Stimulated activated naive B cell treated with anti-CD40 and anti-IgM and Interleukin-4, amounts not matched to agents 10 μg/mL and 1 μg/mL and 100 μg/mL, for 72 hours (primary cell): ENCODE data around the gene ATP5ME.
"Not testable (repeated sequence)": the region's sequence is repeated elsewhere in the genome, so short reads cannot be mapped to it uniquely, and the experiment has no call there.

Source experiments
- ATAC-seq, 2 donors: fragments of 150-1000 bp; cut with Tn5 transposase; replicated peaks; 2 replicates each; pipeline ENCODE4 v1.10.0; 2021; ENCODE audit warnings: moderate library complexity in 1 of 2
- DNase-seq: peaks from one replicate; pipeline ENCODE4 v3.0.0; 2021
- H3K27ac Mint-ChIP-seq: one replicate; pipeline ENCODE4 v1.8.0; 2022; ENCODE audit warnings: mild to moderate bottlenecking, mixed read lengths
- H3K27me3 Mint-ChIP-seq, 2 donors: one replicate each; pipeline ENCODE4 v1.8.0; 2022; ENCODE audit warnings: mixed read lengths in 2 of 2
- H3K36me3 Mint-ChIP-seq, 2 donors: one replicate each; pipeline ENCODE4 v1.8.0; 2022; ENCODE audit warnings: mixed read lengths in 2 of 2, mild to moderate bottlenecking in 1 of 2
- H3K4me1 Mint-ChIP-seq, 2 donors: one replicate each; pipeline ENCODE4 v1.8.0; 2022; ENCODE audit warnings: mixed read lengths in 2 of 2, mild to moderate bottlenecking in 1 of 2
- H3K4me3 Mint-ChIP-seq, 2 donors: one replicate each; pipeline ENCODE4 v1.8.0; 2022; ENCODE audit warnings: mild to moderate bottlenecking in 2 of 2, mixed read lengths in 2 of 2, moderate library complexity in 1 of 2
- H3K9me3 Mint-ChIP-seq, 2 donors: one replicate each; pipeline ENCODE4 v1.8.0; 2022; ENCODE audit warnings: mixed read lengths in 2 of 2, mild to moderate bottlenecking in 1 of 2

The ATP5ME gene

DNA sequence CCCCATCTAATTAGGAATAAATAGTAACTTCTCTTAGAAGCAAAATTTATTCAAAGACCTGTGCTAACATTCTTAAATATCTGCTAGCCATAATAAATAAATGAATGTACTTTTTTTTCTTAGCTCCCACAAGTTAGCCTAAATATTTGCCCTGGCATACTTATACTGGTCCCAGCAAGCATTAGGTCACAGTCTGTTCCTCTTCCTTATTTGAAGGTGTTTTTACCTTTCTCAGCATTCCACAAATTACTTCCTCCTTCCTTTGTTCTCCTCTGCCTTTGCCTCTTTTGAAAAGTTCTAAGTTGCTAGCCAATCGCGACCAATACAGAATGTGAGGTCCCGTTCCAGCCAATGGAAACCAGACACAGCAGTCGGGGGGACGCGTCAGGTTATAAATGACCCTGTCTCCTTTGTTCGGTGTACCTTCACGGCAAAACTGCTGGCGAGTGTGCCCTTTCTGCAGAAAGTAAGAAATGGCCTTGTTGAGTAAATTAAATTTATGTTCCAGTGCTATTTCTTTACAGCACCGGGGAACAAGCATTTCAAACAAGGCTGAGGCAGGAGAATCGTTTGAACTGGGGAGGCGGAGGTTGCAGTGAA, 20.4 kb upstream of the ATP5ME start:
- H3K4me1 Mint-ChIP-seq: peaks cover 8 to 19% of the 10 kb centered on the region in 2 donors
- peaks cover 9 to 20% of the 10 kb centered on the region in 2 donors for H3K27me3 Mint-ChIP-seq
- ATAC-seq, H3K4me3 Mint-ChIP-seq, H3K36me3 Mint-ChIP-seq, H3K9me3 Mint-ChIP-seq, H3K27ac Mint-ChIP-seq, DNase-seq: not testable (repeated sequence)

DNA sequence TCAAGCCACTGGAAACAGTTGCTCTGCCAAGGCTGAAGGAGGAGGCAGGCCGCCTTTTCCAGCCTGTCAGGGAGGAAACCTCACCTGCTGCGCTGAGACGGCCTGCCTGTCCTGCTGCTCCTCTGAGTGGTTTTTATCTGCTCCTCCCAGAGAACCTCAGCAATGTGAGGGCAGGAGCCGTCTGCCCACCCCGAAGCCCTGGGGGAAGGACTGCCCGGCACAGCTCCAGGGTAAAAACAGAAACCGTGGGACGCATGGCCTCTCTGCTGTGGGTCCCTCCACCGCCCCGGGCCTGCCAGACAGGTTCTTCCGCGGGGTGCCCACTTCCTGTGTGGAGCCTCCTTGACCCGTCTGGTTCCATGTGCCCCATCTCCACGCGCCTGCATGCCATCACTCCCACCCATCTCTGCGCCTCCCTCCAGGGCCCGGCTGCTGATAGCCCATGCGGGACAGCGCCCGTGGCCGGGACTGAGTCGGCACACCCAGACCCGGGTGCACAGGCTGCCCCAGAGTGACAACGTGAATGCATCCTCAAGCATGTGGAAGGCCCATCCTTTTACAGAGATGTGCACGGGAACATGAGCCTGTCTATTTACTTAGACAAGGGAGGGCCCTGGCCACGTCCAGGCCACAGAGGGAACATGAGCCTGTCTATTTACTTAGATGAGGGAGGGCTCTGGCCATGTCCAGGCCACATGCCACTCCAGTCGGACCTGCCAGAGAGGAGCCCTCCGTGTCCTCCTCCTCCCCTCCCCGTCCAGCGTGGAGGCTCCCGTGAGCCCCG, 18.9 kb upstream of the ATP5ME start:
- Mint-ChIP-seq H3K27me3 (peaks cover 14 to 28% of the 10 kb centered on the region in 2 donors), H3K36me3 (peaks cover 0 to 2% of the 10 kb centered on the region in 2 donors), H3K4me1 (peaks cover 0 to 16% of the 10 kb centered on the region in 2 donors), H3K9me3 (no peaks in the 10 kb centered on the region), H3K27ac (no peak overlapping the region), H3K4me3 (no peak overlapping the region)
- ATAC-seq (no peak), DNase-seq (no peak)

DNA sequence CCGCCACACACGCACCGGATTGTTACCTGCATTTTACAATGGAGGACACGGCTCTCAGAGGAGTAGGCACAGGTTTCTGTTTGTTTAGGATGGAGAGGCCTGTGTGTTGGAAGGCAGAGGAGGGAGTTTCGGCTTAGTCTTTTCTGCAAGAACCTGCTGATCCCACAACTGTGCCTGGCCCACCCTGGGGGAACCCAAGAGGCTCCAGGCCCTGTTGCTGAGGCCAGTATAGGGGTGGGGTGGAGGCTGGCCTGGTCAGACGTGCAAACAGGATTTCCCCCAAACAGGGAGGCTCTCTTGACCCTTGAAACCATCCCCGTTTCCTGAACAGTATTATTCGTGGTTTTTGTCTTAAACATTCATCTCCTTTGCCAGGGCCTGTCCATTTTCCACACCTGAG, 15.6 kb upstream of the ATP5ME start:
- H3K4me1 Mint-ChIP-seq: peaks cover 3 to 20% of the 10 kb centered on the region in 2 donors
- peak overlapping the region; percentile 4 to 44 for H3K4me3 Mint-ChIP-seq
- H3K27ac Mint-ChIP-seq: no peak overlapping the region
- DNase-seq (no peak), ATAC-seq (no peak)
- H3K27me3 Mint-ChIP-seq: peaks cover 24 to 46% of the 10 kb centered on the region in 2 donors
- peaks cover 0 to 2% of the 10 kb centered on the region in 2 donors for H3K36me3 Mint-ChIP-seq
- H3K9me3 Mint-ChIP-seq: no peaks in the 10 kb centered on the region

DNA sequence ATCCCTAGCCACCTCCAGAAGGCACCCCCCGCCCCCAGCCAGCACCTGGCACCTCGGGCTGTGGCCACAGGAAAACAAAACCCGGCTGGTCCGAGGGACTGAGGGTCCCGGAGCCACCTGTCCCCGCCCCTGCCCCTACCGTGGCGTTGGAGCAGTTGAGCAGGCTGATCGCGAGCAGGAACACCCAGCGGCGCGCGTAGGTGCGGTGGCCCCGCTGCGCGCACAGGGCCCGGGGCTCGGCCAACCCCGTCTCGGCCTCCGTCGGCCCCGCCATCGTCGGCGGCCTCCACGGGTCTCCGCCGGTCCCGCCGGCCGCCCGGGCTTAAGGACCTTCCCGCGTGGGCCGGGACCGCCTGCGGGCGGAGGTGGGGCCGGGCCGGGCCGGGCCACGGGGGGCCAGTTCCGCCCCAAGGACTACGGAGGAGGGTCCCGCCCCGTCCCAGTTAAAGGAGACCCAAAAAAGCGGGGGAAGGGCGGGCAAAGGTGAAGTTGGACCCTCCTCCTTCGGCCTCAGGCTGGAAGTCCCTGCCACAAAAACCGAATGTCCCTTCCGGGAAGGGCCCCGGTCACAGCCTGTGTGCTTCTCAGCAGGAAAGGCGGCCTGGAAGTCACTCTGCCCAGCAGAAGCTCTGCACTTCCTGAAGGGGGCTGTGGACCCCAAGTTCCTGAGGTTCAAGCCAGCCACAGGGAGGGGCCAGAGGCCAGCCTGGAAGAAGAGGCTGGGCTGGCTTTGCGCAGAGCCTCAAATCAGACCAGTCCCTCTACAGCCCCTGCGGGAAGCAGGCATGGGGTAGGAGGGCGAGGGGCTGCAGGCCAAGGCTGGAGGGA, 15.0 kb upstream of the ATP5ME start, which contains the start of gene SLC49A3:
Gene SLC49A3 (minus strand): TSS at position 298 of the 828 bp plus-strand sequence. CDS start 24 bp downstream, at position 274.
- no peak within 1 kb of the TSS for H3K27ac Mint-ChIP-seq
- H3K4me3 Mint-ChIP-seq: peak within 1 kb of the TSS; percentile 25 to 65
- peaks cover 24 to 50% of the 10 kb centered on the region in 2 donors for H3K27me3 Mint-ChIP-seq

DNA sequence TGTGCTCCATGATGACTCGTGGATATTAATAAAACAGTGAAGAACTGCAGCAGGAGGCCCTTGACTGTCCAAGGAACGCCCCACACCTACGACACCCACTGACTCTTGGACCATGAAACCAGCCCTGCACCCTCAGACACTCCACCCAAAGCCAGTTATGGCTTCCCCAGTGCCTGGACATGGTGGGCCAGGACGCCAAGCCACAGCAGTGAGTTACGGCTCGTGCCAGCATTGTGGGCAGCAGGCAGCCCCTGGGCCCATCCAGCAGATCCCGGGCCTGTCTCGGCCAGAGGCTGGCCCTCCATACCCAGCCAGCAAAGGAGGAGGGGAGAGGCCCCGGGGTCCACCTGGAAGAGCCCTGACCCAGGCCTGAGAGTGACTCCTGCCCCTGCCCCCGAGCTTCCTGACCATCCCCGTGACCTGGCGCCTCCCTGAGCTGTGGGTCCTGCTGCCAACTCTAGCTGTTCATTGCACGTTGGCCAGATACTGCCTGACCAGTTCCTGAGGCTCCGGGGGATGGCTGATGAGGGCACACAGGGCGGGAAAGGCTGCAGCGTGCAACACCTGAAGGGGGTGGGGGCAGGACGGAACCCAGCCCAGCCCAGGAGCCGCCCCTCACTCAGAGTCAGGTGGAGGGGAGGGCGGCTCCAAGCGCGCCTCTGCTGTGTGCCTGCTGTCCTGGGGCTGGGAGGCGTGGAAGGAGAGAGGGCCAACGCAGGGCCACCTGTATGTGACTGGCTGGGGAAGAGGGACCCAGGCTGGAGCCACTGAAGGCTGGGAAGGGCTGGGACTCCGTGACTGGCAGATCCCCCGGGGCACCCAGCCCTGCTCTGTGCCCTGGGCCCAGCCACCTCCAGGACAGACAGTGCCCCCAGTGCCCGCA, 14.1 kb upstream of the ATP5ME start:
- H3K9me3 Mint-ChIP-seq: no peaks in the 10 kb centered on the region
- peaks cover 24 to 48% of the 10 kb centered on the region in 2 donors for H3K27me3 Mint-ChIP-seq
- H3K27ac Mint-ChIP-seq: peak overlapping the region; percentile 83
- ATAC-seq (peak; percentile 10 to 24), DNase-seq (no peak)
- peaks cover 3 to 20% of the 10 kb centered on the region in 2 donors for H3K4me1 Mint-ChIP-seq
- peaks cover 0 to 2% of the 10 kb centered on the region in 2 donors for H3K36me3 Mint-ChIP-seq
- peak overlapping the region; percentile 25 to 65 for H3K4me3 Mint-ChIP-seq

More for the DNA sequence above, 15.0 kb upstream of the ATP5ME start, which contains the start of gene SLC49A3:
- H3K36me3 Mint-ChIP-seq: peaks cover 0 to 2% of the 10 kb centered on the region in 2 donors
- H3K4me1 Mint-ChIP-seq: peaks cover 3 to 20% of the 10 kb centered on the region in 2 donors
- H3K9me3 Mint-ChIP-seq: no peaks in the 10 kb centered on the region
- ATAC-seq: peak; percentile 48 to 52
- no peak for DNase-seq

DNA sequence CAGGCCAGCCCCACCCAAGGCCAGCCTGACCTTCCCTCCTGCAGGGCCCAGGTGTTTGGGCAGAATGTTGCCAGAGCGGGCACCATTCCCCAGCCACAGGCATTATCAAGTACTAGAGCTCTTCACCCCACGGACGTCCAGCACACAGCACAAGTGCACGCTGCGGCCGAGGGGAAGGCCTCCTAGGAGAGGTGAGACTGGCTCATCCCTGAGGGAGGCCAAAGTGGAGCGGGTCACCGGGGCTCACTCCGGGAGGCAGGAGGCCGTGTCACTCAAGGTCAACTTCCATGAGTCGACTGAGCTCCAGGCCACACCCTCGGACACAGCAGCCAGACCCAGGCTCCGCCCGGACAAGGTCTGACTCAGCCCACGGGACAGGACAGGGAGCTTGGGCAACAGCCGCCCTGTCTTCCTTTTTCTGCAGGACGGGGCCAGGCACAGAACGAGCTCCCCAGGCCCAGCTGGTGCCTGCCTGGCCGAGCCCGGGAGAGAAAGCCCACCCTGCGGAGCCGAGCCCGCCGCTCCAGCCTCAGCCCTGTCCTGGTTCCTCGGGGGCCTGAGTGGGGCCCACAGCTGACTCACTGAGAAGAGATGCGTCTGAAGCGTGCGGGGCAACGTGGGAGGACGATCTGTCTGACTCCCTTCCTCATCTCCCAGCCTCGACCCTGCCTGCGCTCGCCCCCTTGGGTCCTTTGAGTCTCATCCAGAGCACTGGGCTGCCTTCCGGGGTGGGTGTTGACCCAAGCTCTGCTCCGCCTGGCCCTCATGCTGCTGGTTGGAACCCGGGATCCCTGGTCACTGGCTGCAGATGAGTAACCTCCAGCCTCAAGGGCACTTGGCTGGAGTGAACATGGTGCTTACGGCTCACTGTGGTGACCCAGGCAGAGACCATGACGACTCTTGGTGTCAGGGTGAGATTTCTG, 13.2 kb upstream of the ATP5ME start:
- H3K4me3 Mint-ChIP-seq: no peak overlapping the region
- H3K27me3 Mint-ChIP-seq: peaks cover 24 to 45% of the 10 kb centered on the region in 2 donors
- ATAC-seq (no peak), DNase-seq (no peak)
- H3K9me3 Mint-ChIP-seq: no peaks in the 10 kb centered on the region
- peaks cover 3 to 24% of the 10 kb centered on the region in 2 donors for H3K4me1 Mint-ChIP-seq
- peak overlapping the region; percentile 83 for H3K27ac Mint-ChIP-seq
- peaks cover 0 to 2% of the 10 kb centered on the region in 2 donors for H3K36me3 Mint-ChIP-seq

DNA sequence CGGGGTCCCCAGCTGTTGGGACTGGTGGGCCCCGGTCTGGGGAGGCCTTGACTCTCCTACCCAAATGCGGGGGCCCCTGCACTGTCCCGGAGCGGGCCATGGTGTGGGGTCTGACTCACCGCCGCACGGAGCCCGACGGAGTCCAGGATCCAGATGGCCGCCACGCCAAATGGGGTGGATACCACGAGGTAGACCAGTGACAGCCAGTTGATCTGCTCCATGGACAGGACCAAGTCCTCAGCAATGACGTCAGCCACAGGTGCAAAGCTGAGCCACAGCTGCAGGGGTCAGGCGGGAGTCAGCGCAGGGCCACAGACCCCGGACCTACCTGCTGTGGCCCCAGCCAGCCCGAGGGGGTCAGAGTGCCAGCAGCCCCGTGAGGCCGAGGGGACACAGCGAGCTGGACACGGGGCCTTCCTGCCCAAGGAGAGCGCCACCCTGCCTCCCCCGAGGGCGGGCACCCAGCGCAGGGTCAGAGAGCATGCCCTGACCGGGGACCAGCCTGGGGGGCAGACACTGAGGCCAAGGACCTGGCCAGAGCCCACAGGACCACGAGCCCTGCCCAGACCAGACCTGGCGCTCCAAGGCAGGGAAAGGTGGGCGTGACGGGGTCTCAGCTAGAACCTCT, 12.5 kb upstream of the ATP5ME start:
- no peaks in the 10 kb centered on the region for H3K9me3 Mint-ChIP-seq
- no peak overlapping the region for H3K4me3 Mint-ChIP-seq
- H3K36me3 Mint-ChIP-seq: peaks cover 0 to 2% of the 10 kb centered on the region in 2 donors
- no peak overlapping the region for H3K27ac Mint-ChIP-seq
- ATAC-seq (no peak), DNase-seq (no peak)
- H3K4me1 Mint-ChIP-seq: peaks cover 3 to 24% of the 10 kb centered on the region in 2 donors
- H3K27me3 Mint-ChIP-seq: peaks cover 20 to 45% of the 10 kb centered on the region in 2 donors

DNA sequence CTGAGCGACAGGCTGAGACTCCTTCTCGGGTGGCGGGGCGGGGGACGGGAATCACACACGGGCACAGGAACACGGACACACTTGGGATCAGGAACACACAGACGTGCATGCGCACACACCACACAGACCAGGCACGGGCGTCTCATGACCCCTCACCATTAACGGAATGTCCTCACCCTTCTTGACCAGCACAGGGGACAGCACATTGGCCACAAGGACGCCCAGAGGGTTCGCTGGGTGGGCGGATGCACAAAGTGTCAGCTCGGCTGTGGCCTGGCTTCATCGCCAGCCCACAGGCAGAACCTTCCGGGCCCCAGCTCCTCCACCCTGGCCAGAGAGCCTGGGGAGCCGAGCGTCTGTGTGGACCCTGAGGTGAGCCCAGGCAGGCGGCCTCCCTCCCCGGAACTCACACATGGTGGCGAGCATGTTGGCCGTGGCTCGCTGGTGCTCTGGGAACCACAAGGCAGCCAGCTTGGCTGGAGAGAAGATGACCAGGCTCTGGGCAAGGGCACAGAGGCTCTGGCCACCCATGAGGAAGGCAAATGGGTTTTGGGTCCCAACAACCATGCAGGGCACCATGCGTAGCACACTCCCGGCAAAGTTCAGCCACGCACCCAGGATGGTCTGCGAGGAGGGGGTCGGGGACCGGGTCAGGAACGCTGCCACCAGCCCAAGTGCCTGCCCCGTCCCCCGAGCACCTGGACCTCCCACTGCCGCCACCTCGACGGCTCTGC, 11.8 kb upstream of the ATP5ME start:
- ATAC-seq (no peak), DNase-seq (no peak)
- H3K4me3 Mint-ChIP-seq: no peak overlapping the region
- peaks cover 0 to 2% of the 10 kb centered on the region in 2 donors for H3K36me3 Mint-ChIP-seq
- H3K27me3 Mint-ChIP-seq: peaks cover 20 to 45% of the 10 kb centered on the region in 2 donors
- no peaks in the 10 kb centered on the region for H3K9me3 Mint-ChIP-seq
- peak overlapping the region; percentile 31 for H3K27ac Mint-ChIP-seq
- H3K4me1 Mint-ChIP-seq: peaks cover 3 to 25% of the 10 kb centered on the region in 2 donors

DNA sequence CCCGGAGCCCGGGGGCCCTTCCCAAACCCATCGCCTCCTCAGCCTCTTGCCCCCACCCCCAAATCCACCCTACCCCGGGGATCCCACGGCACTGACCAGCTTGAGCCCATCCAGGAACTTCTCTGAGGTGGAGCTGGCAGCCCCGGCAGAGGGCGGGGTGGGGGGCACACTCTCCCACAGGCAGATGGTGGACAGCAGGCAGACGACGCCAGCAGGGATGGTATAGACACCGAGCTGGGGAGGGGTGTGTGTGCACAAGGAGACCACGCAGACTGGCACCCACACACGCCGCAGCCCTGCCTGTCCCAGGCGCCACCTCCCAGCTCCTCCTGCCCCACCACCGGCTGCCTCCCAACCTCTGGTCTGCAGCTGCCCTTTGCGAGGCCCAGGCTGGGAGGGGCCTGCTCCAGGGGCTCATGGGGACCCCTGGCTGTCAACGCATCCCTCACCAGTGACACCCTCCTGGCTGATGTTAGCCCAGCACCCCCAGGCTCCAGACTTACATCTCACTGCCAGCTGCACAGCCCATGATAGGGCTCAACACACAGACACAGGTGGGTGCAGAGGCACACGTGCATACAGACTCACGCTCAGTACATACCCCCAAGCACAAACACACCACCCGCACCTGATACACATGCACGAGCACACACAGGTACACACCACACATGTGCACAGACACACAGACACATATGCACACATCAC, 10.7 kb upstream of the ATP5ME start:
- no peaks in the 10 kb centered on the region for H3K9me3 Mint-ChIP-seq

DNA sequence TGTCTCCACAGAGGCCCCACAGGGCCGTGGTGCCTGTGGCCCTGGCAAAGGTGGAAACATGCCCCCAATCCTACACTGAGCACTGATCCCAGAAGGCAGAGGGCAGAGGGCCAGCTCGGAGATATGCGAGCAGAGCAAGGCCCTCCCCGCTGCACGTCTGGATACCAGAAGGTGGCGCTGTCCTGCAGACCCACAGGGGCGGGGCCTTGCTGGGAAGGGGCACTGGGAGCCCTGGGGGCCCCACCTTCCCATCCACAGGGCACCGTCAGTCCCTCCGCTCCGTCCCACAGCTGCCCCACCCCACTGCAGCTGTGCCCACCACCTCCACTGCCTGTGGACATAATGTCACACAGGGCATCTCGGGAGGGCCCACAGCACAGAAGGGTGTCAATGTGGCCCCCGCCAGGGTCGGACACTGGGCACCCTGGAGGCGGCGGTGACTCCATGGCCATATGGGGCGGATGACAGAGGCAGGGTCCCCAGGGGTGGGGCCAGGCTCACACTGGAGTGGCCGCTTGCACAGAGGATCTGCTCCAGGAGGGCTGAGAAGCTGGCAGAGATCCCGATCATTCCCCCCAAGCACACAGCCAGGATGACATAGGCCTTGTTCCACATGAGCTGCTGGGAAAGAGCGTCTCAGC, 10.0 kb upstream of the ATP5ME start:
- Mint-ChIP-seq H3K36me3 (no peaks in the 10 kb centered on the region), H3K9me3 (no peaks in the 10 kb centered on the region), H3K27ac (peak overlapping the region; percentile 43), H3K27me3 (peaks cover 15 to 36% of the 10 kb centered on the region in 2 donors), H3K4me3 (no peak overlapping the region), H3K4me1 (peaks cover 11 to 26% of the 10 kb centered on the region in 2 donors)
- peak; percentile 19 to 35 for ATAC-seq
- no peak for DNase-seq

More for the DNA sequence above, 10.7 kb upstream of the ATP5ME start:
- Mint-ChIP-seq H3K27ac (no peak overlapping the region), H3K4me1 (peaks cover 10 to 31% of the 10 kb centered on the region in 2 donors), H3K36me3 (no peaks in the 10 kb centered on the region), H3K27me3 (peaks cover 15 to 36% of the 10 kb centered on the region in 2 donors), H3K4me3 (no peak overlapping the region)
- DNase-seq (no peak), ATAC-seq (no peak)
